K562 (cell line): ENCODE measurements around the gene PPP1R13B. TPM values are rescaled to one million over a fixed set of nuclear protein-coding genes. Genes with fewer than 3 reads are reported as not detected.

ENCODE experiments used
- ATAC-seq: fragments of 200-7000 bp; cut with Tn5 transposase; 3 replicates; pipeline ENCODE4 v1.9.1; 2020; ENCODE audit warnings: moderate library complexity
- BruUV-seq: library from RNA; stranded (reverse); fragments of 400-500 nt; replicated peaks from 2 replicates; lab custom pipeline; 2021; lab: Mats Ljungman, UMichigan
- CTCF ChIA-PET: fragments of 300-600 bp; formaldehyde crosslinking; extraction: SDS; loops from one replicate; lab custom pipeline; 2021; ENCODE audit warnings: low intra/inter-chr PET ratio; lab: Yijun Ruan, JAX
- POLR2A ChIA-PET: fragments of 300-600, 350-650 bp; sonication (Branson Sonifier 250); formaldehyde crosslinking; extraction: SDS; loops from one replicate; lab custom pipeline; 2021; ENCODE audit warnings: antibody characterized with exemption, inconsistent platforms; lab: Yijun Ruan, JAX
- DNase-seq, 4 experiments: peaks; one replicate each; pipeline versions ENCODE4 v3.0.0 to v3.0.0-alpha.2; 2011 to 2018; ENCODE audit warnings: low spot score in 3 of 4, mixed read lengths in 3 of 4; ENCODE audit errors: extremely low read depth in 1 of 4
- FAIRE-seq: peaks from 2 replicates; lab custom pipeline; 2011; peaks lifted over from hg19 to GRCh38; lab: Jason Lieb, UNC
- H2AFZ ChIP-seq: 2 replicates; pipeline ENCODE4 v1.6.0; 2011; ENCODE audit warnings: low read depth, low read length, control low read depth, inconsistent platforms
- H3K27ac ChIP-seq: fragments of 200-600 bp; 3 replicates; pipeline ENCODE4 v1.8.0; 2011; ENCODE audit warnings: low read depth, mild to moderate bottlenecking, control low read depth, inconsistent platforms, low read length, moderate library complexity, mixed read lengths; ENCODE audit errors: extremely low read depth
- H3K27me3 ChIP-seq, 2 experiments: fragments of 300-600 bp in 1 of 2; 2 replicates in 1 of 2; 3 replicates in 1 of 2; pipeline versions ENCODE4 v1.6.0 to v1.8.0; 2011; ENCODE audit warnings: inconsistent platforms in 2 of 2, low read length in 2 of 2, mild to moderate bottlenecking in 1 of 2, mixed read lengths in 1 of 2, moderate library complexity in 1 of 2; ENCODE audit not compliant: control insufficient read depth in 2 of 2, insufficient read depth in 2 of 2
- H3K36me3 ChIP-seq: fragments of 300-600 bp; 3 replicates; pipeline ENCODE4 v1.8.0; 2011; ENCODE audit warnings: mild to moderate bottlenecking, low read length, inconsistent platforms; ENCODE audit not compliant: control insufficient read depth, insufficient read depth
- H3K4me1 ChIP-seq, 2 experiments: fragments of 200-600 bp in 1 of 2; replicated peaks in 1 of 2; 2 replicates in 1 of 2; 3 replicates in 1 of 2; pipeline versions ENCODE4 v1.5.1 to v1.8.0; 2011; ENCODE audit warnings: inconsistent platforms in 2 of 2, low read length in 2 of 2, mild to moderate bottlenecking in 1 of 2, mixed read lengths in 1 of 2, moderate library complexity in 1 of 2; ENCODE audit not compliant: control insufficient read depth in 2 of 2, insufficient read depth in 2 of 2
- H3K4me2 ChIP-seq: 2 replicates; pipeline ENCODE4 v1.6.1; 2011; ENCODE audit warnings: low read length, control low read depth, inconsistent platforms, mixed read lengths; ENCODE audit not compliant: insufficient read depth
- H3K4me3 ChIP-seq: fragments of 200-600 bp; sonication (generic), shearing (Covaris generic); 2 replicates; pipeline ENCODE4 v1.5.1; 2016; ENCODE audit warnings: control low read depth, inconsistent platforms
- H3K79me2 ChIP-seq: fragments of 200-600 bp; 3 replicates; pipeline ENCODE4 v1.8.0; 2011; ENCODE audit warnings: low read length, inconsistent platforms; ENCODE audit not compliant: control insufficient read depth, insufficient read depth
- H3K9ac ChIP-seq, 2 experiments: 2 replicates each; pipeline versions ENCODE4 v1.6.0 to v1.6.1; 2011; ENCODE audit warnings: low read depth in 2 of 2, low read length in 2 of 2, control low read depth in 1 of 2, inconsistent platforms in 1 of 2, mild to moderate bottlenecking in 1 of 2, mixed read lengths in 1 of 2; ENCODE audit not compliant: insufficient read depth in 1 of 2
- H3K9me1 ChIP-seq: one replicate; pipeline ENCODE4 v1.6.0; 2011; ENCODE audit warnings: inconsistent platforms, mild to moderate bottlenecking, low read length, moderate library complexity; ENCODE audit not compliant: control insufficient read depth, insufficient read depth
- H3K9me3 ChIP-seq: replicated peaks from 2 replicates; pipeline ENCODE4 v1.5.1; 2011; ENCODE audit warnings: low read depth, low read length, inconsistent platforms; ENCODE audit not compliant: control insufficient read depth, insufficient read depth
- H4K20me1 ChIP-seq: replicated peaks from 2 replicates; pipeline ENCODE4 v1.6.1; 2011; ENCODE audit warnings: low read length, inconsistent platforms, mixed read lengths; ENCODE audit not compliant: control insufficient read depth, insufficient read depth
- SAFB2 ChIP-seq: fragments of 200-400 bp; formaldehyde crosslinking; IDR thresholded peaks from 2 replicates; pipeline ENCODE4 v1.6.1; 2018; ENCODE audit warnings: borderline replicate concordance, low read length, low read depth, moderate library complexity; ENCODE audit not compliant: severe bottlenecking
- SMARCA4 ChIP-seq: fragments of 450-650 bp; IDR thresholded peaks from 2 replicates; pipeline ENCODE4 v1.6.1; 2016
- SMARCB1 ChIP-seq: IDR thresholded peaks from 2 replicates; pipeline ENCODE4 v1.6.1; 2011; ENCODE audit warnings: improper control_type of control experiment, low read depth; ENCODE audit not compliant: insufficient read length
- TCF7L2 ChIP-seq: fragments of 150-350 bp; IDR thresholded peaks from 2 replicates; pipeline ENCODE4 v1.6.1; 2016; ENCODE audit warnings: low read depth, mild to moderate bottlenecking, low read length, moderate library complexity
- ZEB2 ChIP-seq: fragments of 450-650 bp; IDR thresholded peaks from 2 replicates; pipeline ENCODE4 v1.6.1; 2016
- ZNF23 ChIP-seq: fragments of 250-450 bp; sonication (Bioruptor Pico); IDR thresholded peaks from 2 replicates; pipeline ENCODE4 v1.4.0; 2020; ENCODE audit warnings: mild to moderate bottlenecking
- WGBS: fragments of 100-300 bp; shearing (Covaris generic); methylation state at CpG from one replicate; pipeline ENCODE4 v1.1.6; 2016; ENCODE audit warnings: low coverage, mixed read lengths; ENCODE audit not compliant: insufficient coverage; ENCODE audit errors: missing lambda C conversion rate; 5-methylcytosine and 5-hydroxymethylcytosine counted together
- in situ Hi-C: fragments of 300-500 bp; cut with MboI; formaldehyde crosslinking; loops from 4 replicates; pipeline ENCODE4 v1.15.0; 2018; ENCODE audit warnings: inconsistent platforms, mixed read lengths
- intact Hi-C: fragments of 100-400 bp; cut with micrococcal nuclease; formaldehyde crosslinking; loops from 2 replicates; pipeline ENCODE4 v1.14.2; 2022
- polyA plus RNA-seq, 8 experiments: library from polyadenylated mRNA; depleted of rRNA in 4 of 8; stranded (reverse) in 5 of 8; unstranded in 3 of 8; fragments of >200 nt; fragmentation: Nextera tagmentation in 2 of 8; fragmentation: Illumina TruSeq in 1 of 8; extraction: Ambion mirVana in 2 of 8; extraction: Trizol in 1 of 8; gene quantifications; 2 replicates each; pipeline versions ENCODE4 v1.2.1 to v1.2.3, GENCODE V29; 2011 to 2014; ENCODE audit warnings: inconsistent platforms in 1 of 8, missing spikeins in 1 of 8
- total RNA-seq, 7 experiments: library from RNA; depleted of rRNA in 6 of 7; stranded (reverse); fragments of >200 nt in 6 of 7; fragmentation: Illumina TruSeq in 2 of 7; extraction: Trizol in 2 of 7; gene quantifications; 2 replicates each; pipeline versions ENCODE4 v1.2.1 to v1.2.3, GENCODE V29; 2011 to 2021; ENCODE audit warnings: low replicate concordance in 1 of 7
- TF ChIP-seq, protein P1 (sequence below): fragments of 250-450 bp; sonication (Bioruptor Pico); IDR thresholded peaks from 2 replicates; pipeline ENCODE4 v1.5.0; 2021; ENCODE audit warnings: mild to moderate bottlenecking, moderate library complexity

PPP1R13B gene
- total and polyA plus RNA-seq, 9 of the 15 experiments (the other 6 are each of a cell fraction or from before 2014, with no cell fraction given) = 0.03 to 1.7 (median 0.15) TPM

GRCh38 chr14:103869406-103870143, 22.2 kb upstream of the PPP1R13B start:
- ChIA-PET POLR2A (interaction anchor here (0.6 kb wide), 1 partner anchor 46 kb away, joined by 4 read pairs; no protein-coding TSS in a partner anchor), CTCF (no interaction called here)
- H3K4me3 ChIP-seq = no peak overlapping the region
- no peak overlapping the region for H3K4me2 ChIP-seq
- TF ChIP-seq SMARCB1 (no peak), ZNF23 (CRISPR knock-in tag) (no peak)
- DNase-seq (no peak), FAIRE-seq (no peak), ATAC-seq (no peak)
- H4K20me1 ChIP-seq = no peaks in the 10 kb centered on the region
- no peaks in the 10 kb centered on the region for H3K36me3 ChIP-seq
- peaks cover 0 to 29% of the 10 kb centered on the region in 2 experiments; a peak in 3 of 5 replicates for H3K4me1 ChIP-seq
- no peaks in the 10 kb centered on the region for H3K9me3 ChIP-seq
- 40% methylated on average over 8 of the region's 14 CpGs for WGBS
- intact Hi-C loops = no loop called here
- H3K27ac ChIP-seq = no peak overlapping the region
- no TSS peak for BruUV-seq
- peak overlapping the region; percentile 55; the same call in 1 of the 2 replicates for H2AFZ ChIP-seq
- H3K27me3 ChIP-seq = no peaks in the 10 kb centered on the region
- no peak overlapping the region; a peak in 1 of 4 replicates for H3K9ac ChIP-seq
- H3K9me1 ChIP-seq = no peaks in the 10 kb centered on the region
- in situ Hi-C loops = no loop called here
- H3K79me2 ChIP-seq = no peaks in the 10 kb centered on the region

GRCh38 chr14:103868242-103868897, 21.0 kb upstream of the PPP1R13B start:
- Histone ChIP-seq H3K9me3 (no peaks in the 10 kb centered on the region), H3K4me3 (no peak overlapping the region), H3K4me2 (no peak overlapping the region), H3K9me1 (no peaks in the 10 kb centered on the region), H3K9ac (no peak overlapping the region), H3K79me2 (no peaks in the 10 kb centered on the region), H3K4me1 (peaks cover 0 to 29% of the 10 kb centered on the region in 2 experiments; a peak in 3 of 5 replicates), H2AFZ (no peak overlapping the region), H3K27ac (no peak overlapping the region), H3K27me3 (no peaks in the 10 kb centered on the region), H3K36me3 (no peaks in the 10 kb centered on the region), H4K20me1 (no peaks in the 10 kb centered on the region)
- intact Hi-C loops (no loop called here), in situ Hi-C loops (no loop called here)
- no peak for FAIRE-seq
- ATAC-seq = no peak
- no TSS peak for BruUV-seq
- DNase-seq = no peak
- CTCF ChIA-PET = no interaction called here
- TF ChIP-seq, protein P1, sequence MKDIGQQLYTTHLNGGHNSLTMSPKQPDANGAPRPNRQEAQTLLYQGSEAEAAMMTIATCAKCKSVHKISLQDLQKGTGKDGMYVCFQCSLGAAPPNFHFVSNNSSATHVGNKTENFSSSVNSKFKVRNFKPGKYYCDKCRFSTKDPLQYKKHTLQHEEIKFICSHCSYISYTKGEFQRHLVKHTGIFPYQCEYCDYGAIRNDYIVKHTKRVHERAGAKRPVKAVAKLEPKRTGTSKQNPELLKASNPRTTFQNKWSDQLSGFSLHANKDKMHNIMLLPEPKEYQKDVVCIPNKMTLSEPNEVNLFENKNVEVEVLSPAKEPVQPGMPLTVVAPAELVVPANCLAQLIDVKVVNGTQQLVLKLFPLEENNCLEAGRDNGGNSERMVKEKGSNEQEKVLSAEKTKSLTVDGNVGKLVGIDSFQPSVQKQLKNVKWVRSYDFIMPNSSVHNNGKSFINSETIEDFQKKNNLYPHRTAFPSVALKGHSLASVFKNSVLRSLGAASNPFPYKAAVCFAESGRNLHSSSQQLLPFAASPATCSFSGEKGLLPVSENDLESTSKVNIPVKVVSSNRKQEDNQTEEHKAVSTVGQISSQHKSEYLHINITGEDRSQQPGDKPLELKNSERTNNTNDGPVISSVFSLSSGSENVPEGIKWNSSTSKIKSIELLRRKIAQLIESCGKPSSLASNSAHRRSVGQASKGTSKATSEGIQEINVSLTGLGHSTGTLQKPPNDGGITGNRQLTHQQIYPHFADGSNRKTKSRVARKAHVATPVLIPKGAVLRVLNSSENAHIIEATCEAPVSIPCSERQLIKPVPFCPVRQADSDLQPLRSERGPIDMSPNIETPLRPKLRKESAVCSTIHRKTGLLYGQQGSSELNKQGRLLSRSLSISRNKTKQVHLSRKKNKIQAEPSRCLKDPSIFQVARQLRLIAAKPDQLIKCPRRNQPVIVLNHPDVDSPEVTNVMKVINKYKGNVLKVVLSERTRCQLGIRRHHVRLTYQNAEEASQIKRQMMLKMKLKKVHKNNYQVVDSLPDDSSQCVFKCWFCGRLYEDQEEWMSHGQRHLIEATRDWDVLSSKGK (CRISPR knock-in tag) = no peak
- TF ChIP-seq SMARCA4 = no peak
- TF ChIP-seq TCF7L2 = no peak
- TF ChIP-seq SAFB2 = no peak
- TF ChIP-seq ZEB2 = no peak
- POLR2A ChIA-PET = interaction anchor here (0.5 to 0.9 kb wide), 2 partner anchors 16 to 29 kb away, joined by 3 read pairs; no protein-coding TSS in a partner anchor
- WGBS = 66% methylated on average over 4 of the region's 10 CpGs
